Subcutaneous abdominal adipose tissue (tissue), 5 donors: ENCODE results near the gene PEDS1.
"Not testable (repeated sequence)": the region's sequence is repeated elsewhere in the genome, so short reads cannot be mapped to it uniquely, and the experiment has no call there.

Experiments used
- H3K27ac ChIP-seq: one replicate; pipeline ENCODE4 v1.7.0; 2013; ENCODE audit warnings: low read depth, mild to moderate bottlenecking, inconsistent platforms, low read length, moderate library complexity
- H3K27me3 ChIP-seq, 5 donors: one replicate each; pipeline ENCODE4 v1.7.0; 2013; ENCODE audit warnings: low read length in 5 of 5, inconsistent platforms in 1 of 5; ENCODE audit not compliant: control insufficient read depth in 5 of 5, insufficient read depth in 4 of 5
- H3K36me3 ChIP-seq, 5 donors: one replicate each; pipeline ENCODE4 v1.7.0; 2013; ENCODE audit warnings: low read length in 5 of 5; ENCODE audit not compliant: control insufficient read depth in 5 of 5, insufficient read depth in 5 of 5
- H3K4me1 ChIP-seq, 5 donors: one replicate each; pipeline ENCODE4 v1.7.0; 2013; ENCODE audit warnings: low read length in 5 of 5, mild to moderate bottlenecking in 3 of 5, moderate library complexity in 1 of 5; ENCODE audit not compliant: control insufficient read depth in 5 of 5, insufficient read depth in 5 of 5
- H3K4me3 ChIP-seq, 5 donors: one replicate each; pipeline ENCODE4 v1.7.0; 2013; ENCODE audit warnings: low read length in 5 of 5, low read depth in 1 of 5
- H3K9ac ChIP-seq, 5 donors: one replicate each; pipeline ENCODE4 v1.7.0; 2013; ENCODE audit warnings: low read length in 5 of 5, mild to moderate bottlenecking in 4 of 5, moderate library complexity in 3 of 5
- H3K9me3 ChIP-seq, 5 donors: one replicate each; pipeline ENCODE4 v1.7.0; 2013; ENCODE audit warnings: low read length in 5 of 5; ENCODE audit not compliant: control insufficient read depth in 5 of 5
- donor health status: healthy.
- donor health status: healthy.
- donor health status: healthy.
- donor health status: healthy.
- donor health status: healthy.

The PEDS1 gene

DNA sequence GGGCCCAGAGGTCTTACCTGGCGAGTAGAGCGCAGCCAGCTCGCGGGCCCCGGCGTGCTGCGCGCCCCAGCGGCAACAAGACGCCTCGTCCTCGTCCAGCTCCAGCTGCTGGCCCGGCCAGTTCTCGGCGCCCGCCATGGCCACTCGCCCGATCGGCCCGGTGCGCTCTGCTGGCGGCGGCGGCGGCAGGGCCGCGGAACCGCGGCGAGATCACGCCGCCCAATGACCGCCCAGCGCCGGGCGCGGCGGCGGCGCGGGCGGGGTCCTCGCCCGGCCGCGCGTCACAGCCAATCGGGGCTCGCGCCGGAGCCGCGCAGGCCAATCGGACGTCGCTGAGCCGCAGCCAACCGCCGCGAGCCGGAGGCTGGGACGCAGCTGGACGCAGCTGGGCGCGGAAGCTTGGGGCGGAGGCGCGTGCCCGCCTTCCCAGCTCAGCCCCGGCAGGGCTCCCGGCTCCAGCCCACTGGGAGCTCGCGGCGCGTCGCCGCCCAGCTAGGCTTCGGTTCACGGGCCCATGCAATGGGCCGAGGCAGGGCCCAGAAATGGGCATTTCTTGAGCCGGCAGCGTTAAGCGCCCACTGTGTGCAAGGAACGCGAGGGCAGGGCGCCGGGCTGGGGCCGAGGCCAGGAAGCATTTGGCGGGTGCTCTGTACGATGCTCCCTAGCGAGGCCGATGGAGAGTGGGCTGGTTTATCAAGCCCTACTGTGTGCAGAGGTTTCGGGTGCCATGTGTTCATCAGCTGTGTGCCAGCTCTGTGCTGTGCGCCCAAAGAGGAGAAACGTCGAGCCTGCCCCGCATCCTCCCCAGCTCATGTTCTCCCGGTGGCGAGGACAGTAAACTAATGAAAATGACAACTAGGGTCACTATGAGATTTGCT is at the start of gene PEDS1:
PEDS1 (minus strand) TSS at position 224 of the 878 bp plus-strand sequence; CDS start at position 138, 86 bp downstream.
- no peaks in the 10 kb centered on the region for H3K27me3 ChIP-seq
- peak within 1 kb of the TSS; percentile 86 to 94 (median 91) for H3K9ac ChIP-seq
- no peaks in the 10 kb centered on the region for H3K9me3 ChIP-seq
- peak within 1 kb of the TSS; percentile 94 for H3K27ac ChIP-seq
- peaks cover 0 to 7% (median 3%) of the 10 kb centered on the region in 5 donors for H3K36me3 ChIP-seq
- peak within 1 kb of the TSS; percentile 87 to 88 (median 87) for H3K4me3 ChIP-seq
- peaks cover 20 to 51% (median 49%) of the 10 kb centered on the region in 5 donors for H3K4me1 ChIP-seq

DNA sequence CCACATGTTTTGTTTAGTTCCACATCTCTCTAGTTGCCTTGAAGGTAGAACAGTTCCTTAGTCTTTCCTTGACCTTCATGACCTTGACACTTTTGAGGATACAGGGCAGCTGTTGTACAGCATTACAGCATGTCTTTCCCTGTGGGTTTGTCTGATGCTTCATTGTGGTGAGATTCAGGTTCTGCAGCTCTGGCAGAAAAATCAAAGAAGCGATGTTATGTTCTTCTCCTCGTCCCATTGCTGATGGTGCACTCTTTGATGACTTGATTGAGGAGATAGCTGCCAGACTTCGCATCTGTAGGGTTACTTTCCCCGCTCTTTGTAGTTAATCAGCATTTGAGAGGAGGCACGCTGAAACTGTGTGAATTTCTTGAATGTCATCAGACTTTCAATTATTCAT is 49.2 kb upstream of the PEDS1 start:
- H3K36me3 ChIP-seq: no peaks in the 10 kb centered on the region
- no peak overlapping the region for H3K27ac ChIP-seq
- H3K9me3 ChIP-seq: peaks cover 0 to 8% (median 6%) of the 10 kb centered on the region in 5 donors
- H3K4me1 ChIP-seq: peaks cover 0 to 34% (median 22%) of the 10 kb centered on the region in 5 donors
- no peak overlapping the region for H3K9ac ChIP-seq
- H3K4me3 ChIP-seq: no peak overlapping the region
- no peaks in the 10 kb centered on the region for H3K27me3 ChIP-seq

DNA sequence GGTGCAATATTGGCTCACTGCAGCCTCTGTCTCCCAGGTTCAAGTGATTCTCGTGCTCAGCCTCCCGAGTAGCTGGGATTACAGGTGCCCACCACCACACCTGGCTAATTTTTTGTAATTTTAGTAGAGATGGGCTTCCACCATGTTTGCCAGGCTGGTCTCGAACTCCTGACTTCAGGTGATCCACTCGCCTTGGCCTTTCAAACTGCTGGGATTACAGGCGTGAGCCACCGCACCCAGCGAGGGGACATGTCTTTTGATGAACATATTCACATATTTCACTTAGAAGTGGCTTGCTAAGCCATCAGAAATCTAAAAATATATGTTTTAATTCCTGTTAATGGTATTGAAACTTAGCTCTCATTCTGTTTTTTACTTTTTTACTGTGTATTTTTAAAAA is 48.2 kb upstream of the PEDS1 start:
- not testable (repeated sequence) for H3K9me3 ChIP-seq, H3K27me3 ChIP-seq, H3K36me3 ChIP-seq, H3K9ac ChIP-seq, H3K4me3 ChIP-seq
- Histone ChIP-seq H3K27ac (peak overlapping the region; percentile 79), H3K4me1 (peaks cover 0 to 34% (median 28%) of the 10 kb centered on the region in 5 donors)

DNA sequence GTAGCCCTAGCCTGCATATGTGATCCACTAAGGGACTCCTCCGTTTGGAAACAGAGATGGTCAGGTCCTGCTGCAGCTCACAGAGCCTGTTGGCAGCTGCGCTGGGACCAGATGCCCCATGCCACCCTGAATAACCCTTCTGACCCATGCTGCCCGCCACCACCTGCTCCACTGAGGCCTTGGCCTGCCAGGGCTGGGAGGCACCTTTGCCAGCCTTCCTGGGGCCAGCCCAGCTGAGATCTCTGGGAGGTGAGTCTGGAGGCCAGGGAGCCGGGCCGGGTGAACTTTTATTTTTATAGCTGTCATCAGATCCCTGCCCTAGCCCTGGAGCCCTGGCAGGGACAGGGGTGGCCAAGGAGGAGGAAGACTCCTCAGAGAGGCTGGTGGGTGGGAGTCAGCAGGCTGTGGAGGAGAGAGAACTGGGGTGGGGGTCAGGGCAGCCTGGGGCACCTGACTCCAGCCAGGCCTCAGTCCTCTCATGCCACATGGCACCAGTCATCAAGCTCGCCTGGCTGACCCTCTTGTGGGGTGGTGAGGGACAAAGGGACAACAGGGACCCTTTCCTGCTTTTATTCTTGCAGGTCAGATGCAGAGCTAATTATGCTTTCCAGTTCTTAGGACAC is 47.1 kb upstream of the PEDS1 start:
- Histone ChIP-seq H3K36me3 (no peaks in the 10 kb centered on the region), H3K27me3 (no peaks in the 10 kb centered on the region), H3K27ac (peak overlapping the region; percentile 79), H3K9ac (peak overlapping the region in 2 of 5 donors; percentile 3 to 8), H3K4me3 (no peak overlapping the region), H3K4me1 (peaks cover 0 to 43% (median 24%) of the 10 kb centered on the region in 5 donors), H3K9me3 (peaks cover 0 to 8% (median 6%) of the 10 kb centered on the region in 5 donors)

DNA sequence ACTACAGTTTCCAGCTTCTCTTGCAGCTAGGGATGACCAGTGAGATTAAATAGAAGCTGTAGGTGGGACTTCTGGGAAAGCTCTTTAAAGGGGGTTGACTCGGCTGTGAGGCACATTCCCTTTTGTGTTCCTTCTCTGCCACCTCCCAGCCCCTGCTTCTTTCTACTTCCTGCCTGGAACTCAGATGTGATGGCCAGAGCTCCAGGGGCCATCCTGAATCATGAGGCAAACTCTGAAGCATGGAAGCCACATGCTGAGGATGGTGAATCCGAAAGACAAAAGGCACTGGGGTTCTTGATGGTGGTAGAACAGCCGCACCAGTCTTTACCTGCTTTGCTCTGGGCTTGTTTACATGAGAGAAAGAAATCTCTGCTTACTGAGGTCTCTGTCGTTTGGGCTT is 46.2 kb upstream of the PEDS1 start:
- peaks cover 0 to 2% (median 0%) of the 10 kb centered on the region in 5 donors for H3K36me3 ChIP-seq
- no peak overlapping the region for H3K4me3 ChIP-seq
- H3K27ac ChIP-seq: peak overlapping the region; percentile 79
- H3K9ac ChIP-seq: no peak overlapping the region
- H3K27me3 ChIP-seq: no peaks in the 10 kb centered on the region
- H3K9me3 ChIP-seq: peaks cover 0 to 8% (median 6%) of the 10 kb centered on the region in 5 donors
- H3K4me1 ChIP-seq: peaks cover 2 to 52% (median 32%) of the 10 kb centered on the region in 5 donors

DNA sequence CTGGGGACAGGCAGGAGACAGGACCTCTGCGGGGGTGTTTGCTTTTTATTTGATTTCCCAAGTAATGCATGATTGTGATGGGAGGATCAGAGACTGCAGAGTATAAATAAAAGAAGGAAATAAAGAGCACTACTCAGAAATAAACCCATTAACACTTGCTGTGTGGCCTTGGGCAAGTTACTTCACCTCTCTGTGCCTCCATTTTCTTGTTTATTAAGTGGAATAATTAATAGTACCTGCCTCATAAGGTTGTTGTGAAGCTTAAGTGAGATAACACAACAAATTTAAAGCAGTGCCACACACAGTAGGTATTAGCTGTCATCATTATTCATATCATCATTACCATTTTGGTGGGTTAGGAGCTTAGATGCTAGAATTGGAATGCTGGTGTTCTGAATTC is 45.2 kb upstream of the PEDS1 start:
- Histone ChIP-seq H3K27ac (peak overlapping the region; percentile 79), H3K27me3 (no peaks in the 10 kb centered on the region)

DNA sequence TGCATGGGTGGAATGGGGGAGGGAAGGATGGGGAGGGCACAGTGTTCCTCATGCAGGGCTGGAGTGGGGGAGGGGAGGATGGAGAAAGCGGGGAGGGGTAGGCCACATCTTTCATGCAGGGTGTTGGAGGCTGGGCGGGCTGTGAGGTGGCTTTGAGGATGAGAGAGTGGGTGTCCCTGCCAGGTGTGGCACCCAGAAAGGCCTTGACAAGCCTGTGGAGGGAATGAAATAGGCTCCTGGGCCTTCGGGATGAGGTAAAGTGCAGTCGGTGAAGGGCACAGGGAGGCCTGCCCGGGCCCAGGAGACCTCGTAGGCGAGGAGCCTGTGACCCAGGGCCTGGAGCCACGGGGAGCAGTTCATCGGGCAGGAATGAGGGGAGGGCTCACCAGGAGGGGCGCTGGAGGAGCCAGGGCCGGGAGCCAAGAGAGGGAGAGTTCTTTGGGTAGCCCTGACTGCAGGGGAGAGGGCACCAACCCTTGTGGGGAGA is 44.7 kb upstream of the PEDS1 start:
- no peak overlapping the region for H3K4me3 ChIP-seq
- H3K27ac ChIP-seq: peak overlapping the region; percentile 79
- no peaks in the 10 kb centered on the region for H3K27me3 ChIP-seq
- H3K9me3 ChIP-seq: peaks cover 0 to 8% (median 3%) of the 10 kb centered on the region in 5 donors
- peaks cover 11 to 66% (median 46%) of the 10 kb centered on the region in 5 donors for H3K4me1 ChIP-seq
- peaks cover 0 to 16% (median 11%) of the 10 kb centered on the region in 5 donors for H3K36me3 ChIP-seq
- peak overlapping the region in 2 of 5 donors; percentile 48 to 49 for H3K9ac ChIP-seq

More for the DNA sequence above, 45.2 kb upstream of the PEDS1 start:
- Histone ChIP-seq H3K36me3 (peaks cover 0 to 11% (median 7%) of the 10 kb centered on the region in 5 donors), H3K4me1 (peaks cover 10 to 62% (median 41%) of the 10 kb centered on the region in 5 donors), H3K9me3 (peaks cover 0 to 8% (median 3%) of the 10 kb centered on the region in 5 donors), H3K9ac (peak overlapping the region in 2 of 5 donors; percentile 48 to 49), H3K4me3 (no peak overlapping the region)

DNA sequence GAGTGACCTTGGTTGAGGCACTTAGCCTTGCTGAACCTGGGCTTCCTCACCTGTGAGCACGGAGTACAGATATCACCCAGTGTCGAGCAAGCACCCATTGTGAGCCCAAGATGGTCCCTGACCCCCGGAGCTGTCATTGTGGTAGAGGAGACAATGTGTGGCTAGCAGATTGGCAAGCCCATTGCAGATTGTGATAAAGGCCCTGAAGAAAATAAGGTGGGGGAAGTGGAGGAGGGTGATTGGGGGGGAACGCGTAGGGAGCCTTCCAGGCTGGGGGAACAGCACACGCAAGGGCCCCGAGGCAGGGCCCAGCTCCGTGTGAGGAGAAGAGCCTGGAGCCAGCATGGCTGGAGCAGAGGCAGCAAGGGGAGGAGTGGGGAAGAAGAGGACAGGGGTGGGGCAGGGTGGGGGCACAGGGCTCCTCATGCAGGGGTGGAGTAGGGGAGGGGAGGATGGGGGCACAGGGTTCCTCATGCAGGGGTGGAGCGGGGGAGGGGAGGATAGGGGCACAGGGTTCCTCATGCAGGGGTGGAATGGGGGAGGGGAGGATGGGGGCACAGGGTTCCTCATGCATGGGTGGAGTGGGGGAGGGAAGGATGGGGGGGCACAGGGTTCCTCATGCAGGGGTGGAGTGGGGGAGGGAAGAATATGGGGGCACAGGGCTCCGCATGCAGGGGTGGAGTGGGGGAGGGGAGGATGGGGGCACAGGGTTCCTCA is 44.1 kb upstream of the PEDS1 start:
- Histone ChIP-seq H3K4me3 (no peak overlapping the region), H3K27me3 (no peaks in the 10 kb centered on the region), H3K9ac (peak overlapping the region in 1 of 5 donors; percentile 6), H3K9me3 (peaks cover 0 to 5% (median under 1%) of the 10 kb centered on the region in 5 donors), H3K4me1 (peaks cover 14 to 71% (median 50%) of the 10 kb centered on the region in 5 donors), H3K36me3 (peaks cover 0 to 19% (median 16%) of the 10 kb centered on the region in 5 donors), H3K27ac (peak overlapping the region; percentile 99)

DNA sequence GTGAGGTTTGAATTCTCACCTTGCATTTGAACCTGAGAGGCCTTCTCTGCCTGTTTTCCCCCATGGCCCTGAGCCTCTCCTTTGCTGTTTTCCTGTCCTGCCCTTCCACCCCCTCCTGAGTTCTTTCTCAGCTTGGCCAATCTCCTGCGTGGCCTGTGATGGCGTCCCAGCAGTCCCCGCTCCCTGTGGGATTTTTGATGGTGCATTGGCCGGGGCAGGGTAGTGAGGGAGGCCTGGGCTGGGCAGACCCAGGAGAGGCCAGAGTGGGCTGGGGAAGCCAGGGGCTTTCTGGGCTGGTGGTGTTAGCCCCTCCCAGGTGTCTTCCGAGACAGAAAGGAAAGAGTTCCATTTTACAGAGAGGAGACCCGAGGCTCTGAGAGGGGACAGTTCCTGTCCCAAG is 43.4 kb upstream of the PEDS1 start:
- H3K4me1 ChIP-seq: peaks cover 14 to 72% (median 50%) of the 10 kb centered on the region in 5 donors
- peak overlapping the region in 1 of 5 donors; percentile 6 for H3K9ac ChIP-seq
- H3K36me3 ChIP-seq: peaks cover 0 to 20% (median 16%) of the 10 kb centered on the region in 5 donors
- H3K27me3 ChIP-seq: peaks cover 0 to under 1% (median 0%) of the 10 kb centered on the region in 5 donors
- H3K27ac ChIP-seq: peak overlapping the region; percentile 99
- H3K4me3 ChIP-seq: no peak overlapping the region
- H3K9me3 ChIP-seq: peaks cover 0 to 5% (median 0%) of the 10 kb centered on the region in 5 donors
